Measurements from ENCODE around the gene RPL5. TPM values are rescaled to one million over a fixed set of nuclear protein-coding genes. Genes with fewer than 3 reads are reported as not detected.

RPL5 gene
- total and polyA plus RNA-seq, 8 donors: 595 to 1,336 (median 893) TPM

GRCh38 chr1:92858564-92859399, 26.9 kb downstream of the RPL5 start:
- H3K4me1 ChIP-seq: peaks cover 0 to 6% (median 0%) of the 10 kb centered on the region in 3 donors
- H3K36me3 ChIP-seq: no peaks in the 10 kb centered on the region
- FAIRE-seq (peak; percentile 97), ATAC-seq (peak; percentile 80 to 99 (median 96)), DNase-seq (peak in 3 of 6 donors; percentile 45 to 66 (median 46))
- no peaks in the 10 kb centered on the region for H3K9me3 ChIP-seq
- H3K27ac ChIP-seq: no peak overlapping the region
- 18 to 23% methylated on average over 13 of the region's 13 CpGs for WGBS, 2 donors
- no peaks in the 10 kb centered on the region for H3K27me3 ChIP-seq
- intact Hi-C loops (cut with DNase I): no loop called here
- peak overlapping the region in 2 of 4 donors; percentile 4 for H3K4me3 ChIP-seq
- TF ChIP-seq, protein P1, sequence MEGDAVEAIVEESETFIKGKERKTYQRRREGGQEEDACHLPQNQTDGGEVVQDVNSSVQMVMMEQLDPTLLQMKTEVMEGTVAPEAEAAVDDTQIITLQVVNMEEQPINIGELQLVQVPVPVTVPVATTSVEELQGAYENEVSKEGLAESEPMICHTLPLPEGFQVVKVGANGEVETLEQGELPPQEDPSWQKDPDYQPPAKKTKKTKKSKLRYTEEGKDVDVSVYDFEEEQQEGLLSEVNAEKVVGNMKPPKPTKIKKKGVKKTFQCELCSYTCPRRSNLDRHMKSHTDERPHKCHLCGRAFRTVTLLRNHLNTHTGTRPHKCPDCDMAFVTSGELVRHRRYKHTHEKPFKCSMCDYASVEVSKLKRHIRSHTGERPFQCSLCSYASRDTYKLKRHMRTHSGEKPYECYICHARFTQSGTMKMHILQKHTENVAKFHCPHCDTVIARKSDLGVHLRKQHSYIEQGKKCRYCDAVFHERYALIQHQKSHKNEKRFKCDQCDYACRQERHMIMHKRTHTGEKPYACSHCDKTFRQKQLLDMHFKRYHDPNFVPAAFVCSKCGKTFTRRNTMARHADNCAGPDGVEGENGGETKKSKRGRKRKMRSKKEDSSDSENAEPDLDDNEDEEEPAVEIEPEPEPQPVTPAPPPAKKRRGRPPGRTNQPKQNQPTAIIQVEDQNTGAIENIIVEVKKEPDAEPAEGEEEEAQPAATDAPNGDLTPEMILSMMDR (IDR thresholded peaks at IDR 0.05): peak; percentile 87 to 93 (median 91)

- no peak for FAIRE-seq
- Histone ChIP-seq H3K9me3 (no peaks in the 10 kb centered on the region), H3K27ac (no peak overlapping the region), H3K4me3 (peak overlapping the region in 2 of 4 donors; percentile 4), H3K36me3 (no peaks in the 10 kb centered on the region), H3K27me3 (no peaks in the 10 kb centered on the region), H3K4me1 (peaks cover 0 to 6% (median 0%) of the 10 kb centered on the region in 3 donors)
- intact Hi-C loops (cut with DNase I): loop anchor here in 2 of 3 donors (5.0 to 10.0 kb wide), 2 partner anchors 105 to 133 kb away; partner anchors contain the start of gene DIPK1A (in 1 of the 2)
- TF ChIP-seq, protein P1 (IDR thresholded peaks at IDR 0.05): no peak
- peak; percentile 49 to 69 (median 62) for ATAC-seq
- no peak for DNase-seq
- WGBS, 2 donors: 39 to 43% methylated on average over 7 of the region's 7 CpGs
Measured at GRCh38 chr1:92859400-92860039, 27.7 kb downstream of the RPL5 start.

DNA sequence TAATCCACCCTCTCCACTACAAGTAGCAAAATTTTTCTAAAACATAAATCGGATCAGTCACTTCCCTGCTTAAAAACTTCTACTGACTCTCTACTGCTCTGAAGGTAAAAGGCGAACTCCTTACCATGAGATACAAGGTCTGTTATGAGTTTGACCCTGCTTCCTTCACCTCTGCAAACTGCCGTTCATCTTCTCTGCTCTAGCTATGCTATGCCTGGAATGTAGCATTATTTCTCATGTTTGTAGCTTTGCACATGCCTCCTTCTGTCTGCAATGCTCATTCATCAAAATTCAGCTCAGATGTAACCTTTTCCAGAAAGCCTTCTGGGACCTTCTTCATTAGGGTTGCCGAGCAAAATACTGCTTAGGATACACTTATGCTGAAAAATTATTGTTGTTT, 30.8 kb downstream of the RPL5 start:
- WGBS, 2 donors: 83 to 87% methylated on average over 4 of the region's 4 CpGs
- TF ChIP-seq, protein P1 (IDR thresholded peaks at IDR 0.05): no peak
- no peaks in the 10 kb centered on the region for H3K9me3 ChIP-seq
- H3K4me1 ChIP-seq: peaks cover 0 to 6% (median 0%) of the 10 kb centered on the region in 3 donors
- no peak overlapping the region for H3K4me3 ChIP-seq
- no peak for FAIRE-seq
- intact Hi-C loops (cut with DNase I): loop anchor here in 2 of 3 donors (5.0 to 10.0 kb wide), 2 partner anchors 102 to 130 kb away; partner anchors contain the start of gene DIPK1A (in 1 of the 2)
- H3K36me3 ChIP-seq: no peaks in the 10 kb centered on the region
- no peak overlapping the region for H3K27ac ChIP-seq
- ATAC-seq: no peak
- no peak for DNase-seq
- no peaks in the 10 kb centered on the region for H3K27me3 ChIP-seq

GRCh38 chr1:92864131-92864530, 32.3 kb downstream of the RPL5 start:
- FAIRE-seq: peak; percentile 45
- Histone ChIP-seq H3K9me3 (no peaks in the 10 kb centered on the region), H3K4me3 (no peak overlapping the region), H3K27me3 (no peaks in the 10 kb centered on the region), H3K27ac (no peak overlapping the region), H3K36me3 (no peaks in the 10 kb centered on the region), H3K4me1 (peaks cover 0 to 6% (median 0%) of the 10 kb centered on the region in 3 donors)
- TF ChIP-seq, protein P1 (IDR thresholded peaks at IDR 0.05): no peak
- intact Hi-C loops (cut with DNase I): loop anchor here in 2 of 3 donors (5.0 to 10.0 kb wide), 2 partner anchors 101 to 128 kb away; partner anchors contain the start of gene DIPK1A (in 1 of the 2)
- no peak for DNase-seq
- ATAC-seq: no peak
